SK-N-MC (cell line): ENCODE data around the gene TMEM30B.

ENCODE experiments used
- EZH2 ChIP-seq: fragments of 200-600 bp; sonication (generic); IDR thresholded peaks from one replicate; pipeline ENCODE4 v1.6.1; 2017; ENCODE audit warnings: antibody characterized with exemption
- FOXP2 ChIP-seq: optimal IDR thresholded peaks from 2 replicates; pipeline ENCODE3; 2011; ENCODE audit warnings: mild to moderate bottlenecking, moderate library complexity; ENCODE audit not compliant: insufficient read depth; ENCODE audit errors: extremely low read length, control extremely low read depth

GRCh38 chr14:61325166-61325565 lies 44.0 kb upstream of the TMEM30B start:
- TF ChIP-seq EZH2 (no peak), FOXP2 (no peak)
